Measurements from ENCODE around the gene VSX2. TPM values are rescaled to one million over a fixed set of nuclear protein-coding genes. Genes with fewer than 3 reads are reported as not detected.

VSX2 gene
- total RNA-seq, 4 donors from 2014 or later, result not detected

DNA sequence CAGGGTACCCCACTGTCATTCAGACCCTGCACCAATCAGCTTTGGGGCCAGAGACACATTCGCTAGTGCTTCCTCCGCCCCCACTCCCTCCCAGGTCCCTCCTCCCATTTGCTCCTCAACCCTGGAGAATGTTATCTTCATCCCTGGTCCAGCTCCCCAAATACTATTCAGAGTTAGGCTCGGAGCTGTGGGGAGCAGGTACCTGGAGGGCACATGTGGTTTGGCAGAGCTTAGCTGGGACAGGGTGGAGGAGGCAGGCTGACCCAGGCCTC, 19.5 kb downstream of the VSX2 start:
- peak overlapping the region in 3 of 4 donors; percentile 56 to 69 (median 68) for H3K4me3 ChIP-seq
- intact Hi-C loops (cut with DNase I), result no loop called here
- no peak overlapping the region for H3K27ac ChIP-seq (replicated peaks in 1 of 4)
- peaks cover 0 to 29% (median 0%) of the 10 kb centered on the region in 4 donors for H3K27me3 ChIP-seq
- no peaks in the 10 kb centered on the region for H3K36me3 ChIP-seq
- no peak for DNase-seq (ENCODE audit: extremely low spot score)
- H3K4me1 ChIP-seq, result peaks cover 5 to 21% (median 19%) of the 10 kb centered on the region in 4 donors
- WGBS, result no CpG with 5 or more reads among the region's 3 CpGs
- TF ChIP-seq POLR2AphosphoS5 (IDR thresholded peaks at IDR 0.05) (no peak), EP300 (IDR thresholded peaks at IDR 0.05) (no peak), POLR2A (IDR thresholded peaks at IDR 0.05; ENCODE audit: low read depth) (no peak)
- TF ChIP-seq, protein P1, sequence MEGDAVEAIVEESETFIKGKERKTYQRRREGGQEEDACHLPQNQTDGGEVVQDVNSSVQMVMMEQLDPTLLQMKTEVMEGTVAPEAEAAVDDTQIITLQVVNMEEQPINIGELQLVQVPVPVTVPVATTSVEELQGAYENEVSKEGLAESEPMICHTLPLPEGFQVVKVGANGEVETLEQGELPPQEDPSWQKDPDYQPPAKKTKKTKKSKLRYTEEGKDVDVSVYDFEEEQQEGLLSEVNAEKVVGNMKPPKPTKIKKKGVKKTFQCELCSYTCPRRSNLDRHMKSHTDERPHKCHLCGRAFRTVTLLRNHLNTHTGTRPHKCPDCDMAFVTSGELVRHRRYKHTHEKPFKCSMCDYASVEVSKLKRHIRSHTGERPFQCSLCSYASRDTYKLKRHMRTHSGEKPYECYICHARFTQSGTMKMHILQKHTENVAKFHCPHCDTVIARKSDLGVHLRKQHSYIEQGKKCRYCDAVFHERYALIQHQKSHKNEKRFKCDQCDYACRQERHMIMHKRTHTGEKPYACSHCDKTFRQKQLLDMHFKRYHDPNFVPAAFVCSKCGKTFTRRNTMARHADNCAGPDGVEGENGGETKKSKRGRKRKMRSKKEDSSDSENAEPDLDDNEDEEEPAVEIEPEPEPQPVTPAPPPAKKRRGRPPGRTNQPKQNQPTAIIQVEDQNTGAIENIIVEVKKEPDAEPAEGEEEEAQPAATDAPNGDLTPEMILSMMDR (IDR thresholded peaks at IDR 0.05), result no peak
- no peaks in the 10 kb centered on the region for H3K9me3 ChIP-seq

DNA sequence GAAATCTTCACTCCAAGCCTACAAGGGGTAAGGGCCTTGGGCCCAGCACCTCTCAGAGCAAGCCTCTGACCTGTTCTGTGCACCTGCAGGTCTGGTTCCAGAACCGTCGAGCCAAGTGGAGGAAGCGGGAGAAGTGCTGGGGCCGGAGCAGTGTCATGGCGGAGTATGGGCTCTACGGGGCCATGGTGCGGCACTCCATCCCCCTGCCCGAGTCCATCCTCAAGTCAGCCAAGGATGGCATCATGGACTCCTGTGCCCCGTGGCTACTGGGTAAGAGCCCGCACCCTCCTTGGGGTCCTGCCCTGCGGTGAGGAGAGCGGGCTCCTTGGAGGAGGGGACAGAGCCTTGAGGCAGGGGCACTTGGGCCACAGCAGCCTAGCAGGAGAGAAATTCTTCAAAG, 20.3 kb downstream of the VSX2 start:
- H3K4me3 ChIP-seq, result no peak overlapping the region
- DNase-seq (ENCODE audit: extremely low spot score), result no peak
- TF ChIP-seq POLR2A (IDR thresholded peaks at IDR 0.05; ENCODE audit: low read depth), result no peak
- TF ChIP-seq, protein P1 (IDR thresholded peaks at IDR 0.05), result no peak
- TF ChIP-seq POLR2AphosphoS5 (IDR thresholded peaks at IDR 0.05), result no peak
- no peak for TF ChIP-seq EP300 (IDR thresholded peaks at IDR 0.05)
- WGBS, result 95% methylated on average over 4 of the region's 12 CpGs
- H3K4me1 ChIP-seq, result peaks cover 5 to 21% (median 19%) of the 10 kb centered on the region in 4 donors
- intact Hi-C loops (cut with DNase I), result no loop called here
- no peak overlapping the region for H3K27ac ChIP-seq (replicated peaks in 1 of 4)
- no peaks in the 10 kb centered on the region for H3K9me3 ChIP-seq
- H3K36me3 ChIP-seq, result no peaks in the 10 kb centered on the region
- peaks cover 0 to 24% (median 0%) of the 10 kb centered on the region in 4 donors for H3K27me3 ChIP-seq

DNA sequence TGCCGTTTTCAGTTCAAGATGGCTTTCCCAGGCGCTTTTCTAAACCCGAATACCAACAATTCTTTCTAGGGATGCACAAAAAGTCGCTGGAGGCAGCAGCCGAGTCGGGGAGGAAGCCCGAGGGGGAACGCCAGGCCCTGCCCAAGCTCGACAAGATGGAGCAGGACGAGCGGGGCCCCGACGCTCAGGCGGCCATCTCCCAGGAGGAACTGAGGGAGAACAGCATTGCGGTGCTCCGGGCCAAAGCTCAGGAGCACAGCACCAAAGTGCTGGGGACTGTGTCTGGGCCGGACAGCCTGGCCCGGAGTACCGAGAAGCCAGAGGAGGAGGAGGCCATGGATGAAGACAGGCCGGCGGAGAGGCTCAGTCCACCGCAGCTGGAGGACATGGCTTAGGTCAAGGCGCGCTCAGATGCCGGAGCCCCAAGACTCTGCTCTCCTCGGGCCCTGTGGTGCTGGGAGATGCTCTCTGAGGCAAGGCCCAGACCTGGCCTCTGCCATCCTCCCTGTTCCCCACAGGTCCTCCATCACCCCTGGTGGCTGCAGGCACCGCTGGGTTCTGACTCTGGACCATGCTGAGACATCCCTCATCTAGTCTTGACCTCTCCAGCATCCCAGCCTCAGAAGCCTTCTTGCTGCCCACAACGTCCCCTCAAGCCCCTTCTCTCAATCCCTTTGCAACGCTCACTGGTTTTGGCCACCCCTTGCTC, 21.4 kb downstream of the VSX2 start:
- no peaks in the 10 kb centered on the region for H3K36me3 ChIP-seq
- TF ChIP-seq POLR2A (IDR thresholded peaks at IDR 0.05; ENCODE audit: low read depth) (no peak), EP300 (IDR thresholded peaks at IDR 0.05) (no peak), POLR2AphosphoS5 (IDR thresholded peaks at IDR 0.05) (no peak)
- TF ChIP-seq, protein P1 (IDR thresholded peaks at IDR 0.05), result no peak
- DNase-seq (ENCODE audit: extremely low spot score), result no peak
- 94% methylated on average over 19 of the region's 29 CpGs for WGBS
- intact Hi-C loops (cut with DNase I), result no loop called here
- no peak overlapping the region for H3K4me3 ChIP-seq
- H3K27ac ChIP-seq (replicated peaks in 1 of 4), result no peak overlapping the region
- H3K9me3 ChIP-seq, result no peaks in the 10 kb centered on the region
- peaks cover 0 to 24% (median 0%) of the 10 kb centered on the region in 4 donors for H3K27me3 ChIP-seq
- H3K4me1 ChIP-seq, result peaks cover 5 to 21% (median 19%) of the 10 kb centered on the region in 4 donors

DNA sequence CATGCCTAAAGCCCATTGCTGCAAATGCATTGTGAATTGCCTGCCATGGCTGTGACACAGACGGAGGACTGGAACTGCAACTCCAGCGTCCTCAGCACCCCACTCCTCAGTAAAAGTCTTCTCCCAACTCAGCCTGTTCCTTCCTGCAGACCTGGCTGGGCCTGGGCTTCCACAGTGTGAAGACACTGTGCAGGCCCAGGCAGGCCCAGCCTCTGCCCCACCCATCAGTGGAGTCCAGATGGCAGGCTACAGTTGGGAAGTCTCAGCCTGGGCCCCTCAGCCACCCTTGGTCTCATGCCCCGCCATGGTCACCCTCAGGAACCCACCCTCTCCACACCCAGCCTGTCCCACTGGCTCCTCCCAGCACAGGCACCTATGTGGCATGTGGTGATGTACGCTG, 22.0 kb downstream of the VSX2 start:
- H3K27me3 ChIP-seq, result peaks cover 0 to 24% (median 0%) of the 10 kb centered on the region in 4 donors
- WGBS, result 79% methylated on average over 4 of the region's 4 CpGs
- TF ChIP-seq EP300 (IDR thresholded peaks at IDR 0.05) (no peak), POLR2AphosphoS5 (IDR thresholded peaks at IDR 0.05) (no peak), POLR2A (IDR thresholded peaks at IDR 0.05; ENCODE audit: low read depth) (no peak)
- TF ChIP-seq, protein P1 (IDR thresholded peaks at IDR 0.05), result no peak

DNA sequence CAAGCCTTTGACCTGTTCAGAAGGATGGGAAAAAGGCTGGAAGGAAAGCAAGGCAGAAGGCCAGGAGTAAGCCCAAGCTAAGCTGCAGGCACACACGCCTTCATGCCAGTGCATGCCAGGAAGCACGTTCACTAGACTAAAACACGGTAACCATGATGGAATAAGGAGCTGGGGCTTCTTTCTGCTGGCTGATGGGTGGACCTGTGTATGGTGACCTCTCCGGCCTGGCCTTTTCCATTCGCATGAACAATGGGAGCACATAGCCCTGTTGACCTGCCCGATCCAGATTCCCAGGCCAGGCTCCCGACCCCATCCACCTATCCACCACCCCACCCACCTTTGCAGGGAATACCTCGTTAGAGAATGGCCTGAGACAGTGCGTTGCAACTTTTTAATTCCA, 22.8 kb downstream of the VSX2 start:
- intact Hi-C loops (cut with DNase I), result no loop called here

More for the DNA sequence above, 22.0 kb downstream of the VSX2 start:
- Histone ChIP-seq H3K9me3 (no peaks in the 10 kb centered on the region), H3K27ac (replicated peaks in 1 of 4) (no peak overlapping the region), H3K4me3 (no peak overlapping the region), H3K36me3 (no peaks in the 10 kb centered on the region), H3K4me1 (peaks cover 5 to 21% (median 19%) of the 10 kb centered on the region in 4 donors)
- no peak for DNase-seq (ENCODE audit: extremely low spot score)
- intact Hi-C loops (cut with DNase I), result no loop called here

More for the DNA sequence above, 22.8 kb downstream of the VSX2 start:
- 95% methylated on average over 9 of the region's 9 CpGs for WGBS
- no peak overlapping the region for H3K27ac ChIP-seq (replicated peaks in 1 of 4)
- peaks cover 0 to 20% (median 0%) of the 10 kb centered on the region in 4 donors for H3K27me3 ChIP-seq
- no peak for TF ChIP-seq EP300 (IDR thresholded peaks at IDR 0.05)
- TF ChIP-seq, protein P1 (IDR thresholded peaks at IDR 0.05), result no peak
- H3K9me3 ChIP-seq, result no peaks in the 10 kb centered on the region
- no peak overlapping the region for H3K4me3 ChIP-seq
- DNase-seq (ENCODE audit: extremely low spot score), result no peak
- peaks cover 2 to 17% (median 15%) of the 10 kb centered on the region in 4 donors for H3K4me1 ChIP-seq
- no peaks in the 10 kb centered on the region for H3K36me3 ChIP-seq

Measured in esophagus muscularis mucosa (tissue), 4 donors.